Measurements from ENCODE around the gene MST1R. TPM values are rescaled to one million over a fixed set of nuclear protein-coding genes. Genes with fewer than 3 reads are reported as not detected.

MST1R gene
- total and polyA plus RNA-seq, 2 donors (not counting 3 experiments of a cell fraction or from before 2014, with no cell fraction given): 0.93 to 2.4 TPM

GRCh38 chr3:49864505-49864904 lies 39.2 kb downstream of the MST1R start:
- no peak overlapping the region for H3K27ac ChIP-seq (ENCODE audit: insufficient read depth, low read depth, low read length)
- no peaks in the 10 kb centered on the region for H3K4me1 ChIP-seq (ENCODE audit: control insufficient read depth, extremely low read depth, insufficient read depth, low read length)
- intact Hi-C loops (cut with micrococcal nuclease): no loop called here
- no peak overlapping the region for H3K9ac ChIP-seq (replicated peaks; ENCODE audit: extremely low read depth, insufficient read depth, low read length)
- FAIRE-seq: no peak
- TF ChIP-seq MAX (IDR thresholded peaks at IDR 0.05; ENCODE audit: insufficient read depth, insufficient read length) (no peak), FOS (IDR thresholded peaks at IDR 0.05; ENCODE audit: borderline replicate concordance, insufficient read depth, low read length) (no peak), CTCF (IDR thresholded peaks at IDR 0.05; ENCODE audit: extremely low read depth in 1 of 2, insufficient read depth in 1 of 2, low read depth in 1 of 2, low read length in 2 of 2) (no peak), MYC (IDR thresholded peaks at IDR 0.05; ENCODE audit: low read depth, low read length) (no peak), POLR2AphosphoS5 (IDR thresholded peaks at IDR 0.05; ENCODE audit: insufficient read depth, low read depth, low read length) (no peak), POLR2A (IDR thresholded peaks at IDR 0.05; ENCODE audit: low read depth, low read length) (no peak), EZH2 (IDR thresholded peaks at IDR 0.05; ENCODE audit: borderline replicate concordance, low read depth, low read length, severe bottlenecking) (no peak), JUN (IDR thresholded peaks at IDR 0.05; ENCODE audit: borderline replicate concordance, insufficient read depth, insufficient read length, low read depth) (no peak)
- no peaks in the 10 kb centered on the region for H4K20me1 ChIP-seq (replicated peaks; ENCODE audit: control insufficient read depth, extremely low read depth, insufficient read depth, low read length)
- H3K4me3 ChIP-seq (replicated peaks in 1 of 3; ENCODE audit: insufficient read depth in 1 of 3, low read depth in 1 of 3, low read length in 3 of 3): no peak overlapping the region
- H3K36me3 ChIP-seq (ENCODE audit: control insufficient read depth in 2 of 2, extremely low read depth in 1 of 2, insufficient read depth in 2 of 2, low read length in 2 of 2): no peaks in the 10 kb centered on the region
- no peaks in the 10 kb centered on the region for H3K9me3 ChIP-seq (replicated peaks; ENCODE audit: control insufficient read depth, insufficient read depth, low read length)
- dilution Hi-C loops (cut with MboI; ENCODE audit: extremely low pct_ligation_motif_present, low sequenced_read_pairs): no loop called here
- no TSS peak for BruUV-seq (replicated peaks)
- no peaks in the 10 kb centered on the region for H3K79me2 ChIP-seq (ENCODE audit: control insufficient read depth, insufficient read depth, low read length)
- peaks cover 15 to 25% of the 10 kb centered on the region in 2 experiments for H3K27me3 ChIP-seq (ENCODE audit: control insufficient read depth in 2 of 2, insufficient read depth in 2 of 2, low read length in 2 of 2)
- no peak overlapping the region for H3K4me2 ChIP-seq (ENCODE audit: insufficient read depth, low read length)
- no peak for DNase-seq (ENCODE audit: low read depth, low spot score)
- CTCF ChIA-PET: no interaction called here
- no peaks in the 10 kb centered on the region for H3K9me1 ChIP-seq (replicated peaks; ENCODE audit: control insufficient read depth, extremely low read depth, insufficient read depth, low read length)
- no peak overlapping the region for H2AFZ ChIP-seq (ENCODE audit: low read depth, low read length)
- POLR2A ChIA-PET: no interaction called here
